Thoracic aorta (tissue), 2 donors: ENCODE measurements around the gene ACTL7A. TPM values are rescaled to one million over a fixed set of nuclear protein-coding genes. Genes with fewer than 3 reads are reported as not detected.

Experiments used
- ATAC-seq: fragments of 150-250 bp; one replicate; pipeline ENCODE4 v1.8.0; 2017; ENCODE audit warnings: low read depth; ENCODE audit not compliant: insufficient number of reproducible peaks, low FRiP score
- DNase-seq: peaks from one replicate; pipeline ENCODE4 v3.0.0-alpha.2; 2020; ENCODE audit warnings: low spot score
- H3K27ac ChIP-seq, 2 donors: fragments of 200-600 bp; sonication (generic); 1 replicate in 1 of 2; 2 replicates in 1 of 2; pipeline ENCODE4 v1.5.1; 2016; ENCODE audit warnings: mild to moderate bottlenecking in 2 of 2, moderate library complexity in 2 of 2
- H3K27me3 ChIP-seq: fragments of 200-600 bp; sonication (generic); replicated peaks from 2 replicates; pipeline ENCODE4 v1.6.0; 2016; ENCODE audit warnings: mild to moderate bottlenecking; ENCODE audit not compliant: insufficient read depth
- H3K36me3 ChIP-seq: fragments of 200-600 bp; sonication (generic); one replicate; pipeline ENCODE4 v1.5.1; 2016
- H3K4me1 ChIP-seq, 2 donors: fragments of 200-600 bp; sonication (generic); 1 replicate in 1 of 2; 2 replicates in 1 of 2; pipeline versions ENCODE4 v1.5.1 to v1.6.0; 2016; ENCODE audit warnings: low read depth in 2 of 2, mild to moderate bottlenecking in 1 of 2; ENCODE audit not compliant: control insufficient read depth in 1 of 2
- H3K4me3 ChIP-seq: fragments of 200-600 bp; sonication (generic); 2 replicates; pipeline ENCODE4 v1.5.1; 2016; ENCODE audit warnings: mild to moderate bottlenecking
- H3K9me3 ChIP-seq: fragments of 200-600 bp; sonication (generic); 2 replicates; pipeline ENCODE4 v1.5.1; 2016
- CTCF ChIP-seq: fragments of 200-600 bp; sonication (generic); IDR thresholded peaks from one replicate; pipeline ENCODE4 v1.5.1; 2019; ENCODE audit warnings: antibody characterized with exemption
- total RNA-seq, 2 donors: library from RNA; depleted of rRNA; stranded (reverse); fragments of >200 nt; gene quantifications; one replicate each; pipeline versions ENCODE4 v1.1.0 to v1.2.3, GENCODE V29; 2016

The ACTL7A gene
- total RNA-seq, 2 donors from 2014 or later: not detected

- Histone ChIP-seq H3K27ac (no peak overlapping the region), H3K4me1 (no peaks in the 10 kb centered on the region), H3K9me3 (no peaks in the 10 kb centered on the region), H3K4me3 (no peak overlapping the region), H3K27me3 (no peaks in the 10 kb centered on the region), H3K36me3 (no peaks in the 10 kb centered on the region)
- ATAC-seq (no peak), DNase-seq (no peak)
- TF ChIP-seq CTCF: no peak
Measured at GRCh38 chr9:108850293-108850897, 11.7 kb upstream of the ACTL7A start.

GRCh38 chr9:108851138-108851537 is 10.9 kb upstream of the ACTL7A start:
- H3K4me1 ChIP-seq: no peaks in the 10 kb centered on the region
- no peaks in the 10 kb centered on the region for H3K36me3 ChIP-seq
- ATAC-seq: no peak
- H3K4me3 ChIP-seq: no peak overlapping the region
- no peak for DNase-seq
- no peak for TF ChIP-seq CTCF
- H3K27me3 ChIP-seq: no peaks in the 10 kb centered on the region
- no peak overlapping the region for H3K27ac ChIP-seq
- H3K9me3 ChIP-seq: no peaks in the 10 kb centered on the region

GRCh38 chr9:108852079-108852478 is 10.0 kb upstream of the ACTL7A start:
- no peak for ATAC-seq
- no peak overlapping the region for H3K4me3 ChIP-seq

GRCh38 chr9:108854094-108854493 is 8.0 kb upstream of the ACTL7A start:
- Histone ChIP-seq H3K27ac (no peak overlapping the region), H3K9me3 (no peaks in the 10 kb centered on the region), H3K4me1 (no peaks in the 10 kb centered on the region), H3K27me3 (no peaks in the 10 kb centered on the region), H3K4me3 (no peak overlapping the region), H3K36me3 (no peaks in the 10 kb centered on the region)
- TF ChIP-seq CTCF: no peak
- no peak for DNase-seq
- ATAC-seq: no peak

More at GRCh38 chr9:108852079-108852478, 10.0 kb upstream of the ACTL7A start:
- no peaks in the 10 kb centered on the region for H3K36me3 ChIP-seq
- no peaks in the 10 kb centered on the region for H3K4me1 ChIP-seq
- no peaks in the 10 kb centered on the region for H3K9me3 ChIP-seq
- H3K27ac ChIP-seq: no peak overlapping the region
- no peak for TF ChIP-seq CTCF
- no peak for DNase-seq
- H3K27me3 ChIP-seq: no peaks in the 10 kb centered on the region

GRCh38 chr9:108854641-108855528 is 7.2 kb upstream of the ACTL7A start:
- no peak overlapping the region for H3K27ac ChIP-seq
- no peaks in the 10 kb centered on the region for H3K27me3 ChIP-seq
- ATAC-seq (no peak), DNase-seq (no peak)
- no peaks in the 10 kb centered on the region for H3K4me1 ChIP-seq
- H3K36me3 ChIP-seq: no peaks in the 10 kb centered on the region
- H3K9me3 ChIP-seq: no peaks in the 10 kb centered on the region
- no peak for TF ChIP-seq CTCF
- no peak overlapping the region for H3K4me3 ChIP-seq
